ENCODE data around the gene SSRP1.
"Not testable (repeated sequence)": the region's sequence is repeated elsewhere in the genome, so short reads cannot be mapped to it uniquely, and the experiment has no call there.

The SSRP1 gene

DNA sequence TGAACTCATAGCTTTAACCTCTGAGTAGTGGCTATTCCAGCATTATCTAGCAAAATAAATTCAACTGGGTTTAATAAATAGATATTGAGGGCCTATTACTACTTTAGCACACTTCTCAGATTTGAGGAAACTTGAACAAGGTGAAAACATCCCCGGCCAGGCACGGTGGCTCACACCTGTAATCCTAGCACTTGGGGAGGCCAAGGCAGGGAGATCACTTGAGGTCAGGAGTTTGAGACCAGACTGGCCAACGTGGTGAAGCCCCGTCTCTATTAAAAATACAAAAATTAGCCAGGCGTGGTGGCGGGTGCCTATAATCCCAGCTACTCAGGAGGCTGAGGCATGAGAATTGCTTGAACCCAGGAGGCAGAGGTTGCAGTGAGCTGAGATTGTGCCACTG, 1.2 kb upstream of the SSRP1 start:
- not testable (repeated sequence) for DNase-seq (ENCODE audit: low read depth in 3 of 3)

DNA sequence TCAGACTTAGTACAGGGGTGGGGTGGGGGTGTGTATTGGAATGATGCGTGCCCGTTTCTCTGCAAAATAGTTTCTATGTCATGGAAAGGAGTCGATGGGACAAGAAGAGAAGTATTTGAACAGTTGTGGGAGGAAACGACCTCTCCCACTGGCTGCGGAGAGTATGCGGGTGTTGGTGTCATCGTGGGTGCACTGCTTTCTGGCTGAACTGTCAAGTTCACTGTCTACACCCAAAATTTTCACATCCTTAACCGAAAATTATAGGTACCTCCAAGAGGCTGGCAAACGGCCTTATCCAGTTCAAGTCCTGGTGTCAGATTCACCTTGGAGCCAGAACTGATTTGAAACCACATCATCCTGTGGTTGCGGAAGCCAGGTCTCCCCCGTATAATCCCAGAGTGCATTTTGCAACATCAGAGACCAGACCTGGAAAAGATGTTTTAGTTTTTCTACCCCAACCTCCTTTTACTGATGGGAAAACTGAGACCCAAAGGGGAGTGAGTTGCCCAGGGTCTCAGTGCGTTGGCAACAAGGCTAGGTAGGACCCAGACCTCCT, 497 bp upstream of the SSRP1 start:
- no peak for DNase-seq (ENCODE audit: low read depth in 3 of 3)

DNA sequence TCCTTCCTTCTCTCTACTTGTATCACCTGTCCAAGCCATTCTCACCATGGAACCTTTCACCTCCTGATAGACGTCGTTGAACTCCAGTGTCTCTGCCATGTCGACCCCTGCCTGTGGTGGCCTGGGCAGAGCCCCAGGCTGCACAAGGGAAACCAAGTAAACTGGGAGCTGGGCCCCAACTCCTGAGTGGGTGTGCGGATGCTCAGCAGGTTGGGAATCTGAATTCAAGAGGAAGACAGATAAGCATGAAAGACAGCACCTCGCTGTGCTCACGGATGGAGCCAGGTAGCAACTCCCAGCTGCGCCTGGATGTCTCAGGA, 709 bp downstream of the SSRP1 start:
- DNase-seq (ENCODE audit: low read depth in 3 of 3): no peak

DNA sequence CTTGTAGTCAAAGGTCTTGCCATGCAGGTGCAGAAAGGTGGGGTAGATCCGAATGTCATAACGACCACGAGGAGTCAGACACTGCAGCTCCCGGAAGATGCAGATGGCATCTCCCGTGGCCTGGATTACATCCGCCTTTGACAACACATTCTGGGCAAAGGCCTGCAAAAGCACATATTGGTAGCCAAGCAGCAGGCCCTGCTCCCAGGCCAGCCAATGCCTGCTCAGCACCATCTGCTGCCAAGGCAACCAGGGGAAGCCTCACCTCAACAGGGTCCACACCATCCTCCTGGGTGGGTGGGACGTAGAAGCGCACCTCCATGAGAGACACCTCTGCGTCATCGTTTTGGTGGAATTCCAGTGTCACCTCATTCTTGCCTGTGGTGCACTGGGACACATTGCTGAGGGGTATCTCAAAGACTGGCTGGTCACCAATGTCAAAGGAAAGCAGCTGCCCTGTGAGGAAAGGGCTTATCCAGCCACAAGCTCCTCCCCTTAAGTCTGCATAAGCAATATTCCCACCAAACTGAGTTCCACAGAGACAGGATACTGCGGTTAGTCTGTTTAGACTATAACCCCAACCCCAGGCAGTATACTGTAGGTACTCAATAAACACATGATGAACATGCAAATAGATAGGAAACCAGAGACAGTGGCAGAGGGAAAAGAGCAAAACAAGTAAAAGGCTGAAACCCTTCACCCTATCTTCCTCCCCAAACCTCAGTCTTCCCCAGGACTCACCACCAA, 2.8 kb downstream of the SSRP1 start:
- DNase-seq (ENCODE audit: low read depth in 3 of 3): no peak

DNA sequence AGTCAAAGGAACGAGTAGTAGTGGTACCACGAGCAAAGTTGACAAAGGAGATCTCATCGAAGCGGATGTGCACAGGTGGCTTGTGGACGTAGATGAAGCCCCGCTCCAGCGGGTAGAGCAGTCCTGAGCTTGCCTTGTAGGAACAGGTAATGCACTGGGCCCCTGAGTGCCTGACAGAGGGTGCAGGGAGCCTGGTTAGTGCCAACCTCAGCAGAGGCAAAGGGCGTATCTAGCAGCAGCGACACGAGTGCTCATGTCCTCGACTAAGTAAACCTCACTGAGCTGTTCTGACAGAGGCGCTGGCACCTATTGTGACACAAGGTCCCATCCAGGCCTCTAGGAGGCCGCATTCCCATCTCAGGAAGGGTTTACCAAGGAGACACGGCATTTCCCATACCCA, 4.0 kb downstream of the SSRP1 start:
- no peak for DNase-seq (ENCODE audit: low read depth in 3 of 3)

DNA sequence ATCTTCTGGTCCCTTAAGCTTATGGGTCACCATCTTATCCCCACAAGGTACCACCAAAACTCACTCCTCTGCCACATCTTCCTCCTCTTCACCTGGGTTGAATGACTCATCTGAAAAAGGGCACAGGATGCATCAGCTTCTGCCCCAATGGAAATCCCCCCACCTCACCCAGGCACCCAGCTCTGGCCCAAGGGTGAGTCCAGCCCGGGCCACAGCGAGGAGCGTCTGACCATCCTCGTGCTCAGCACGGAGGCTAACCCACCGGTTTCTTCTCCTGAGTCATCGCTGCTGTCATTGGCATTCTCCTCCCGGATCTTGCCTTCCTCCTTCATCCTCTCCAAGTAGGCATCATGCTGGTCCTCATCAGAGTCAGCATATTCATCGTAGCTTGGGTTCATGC, 5.7 kb downstream of the SSRP1 start:
- DNase-seq (ENCODE audit: low read depth in 3 of 3): no peak

DNA sequence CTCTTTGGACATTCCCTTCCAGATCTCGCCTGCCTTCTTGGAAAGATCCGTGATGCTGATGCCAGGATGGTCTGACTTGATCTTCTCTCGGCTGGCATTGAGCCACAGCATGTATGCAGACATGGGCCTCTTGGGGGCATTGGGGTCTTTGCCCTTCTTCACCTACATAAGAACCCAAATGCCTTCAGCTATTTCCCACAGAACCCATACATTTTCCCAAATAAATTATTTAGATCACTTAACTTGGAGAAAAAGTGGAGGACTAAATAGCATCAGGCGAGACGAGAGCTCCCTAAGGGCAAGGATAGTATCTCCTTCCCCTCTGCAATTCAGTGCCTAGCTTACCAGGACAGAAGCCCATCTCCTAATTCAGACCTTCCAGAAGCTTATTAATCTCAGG, 8.0 kb downstream of the SSRP1 start:
- DNase-seq (ENCODE audit: low read depth in 3 of 3): no peak

DNA sequence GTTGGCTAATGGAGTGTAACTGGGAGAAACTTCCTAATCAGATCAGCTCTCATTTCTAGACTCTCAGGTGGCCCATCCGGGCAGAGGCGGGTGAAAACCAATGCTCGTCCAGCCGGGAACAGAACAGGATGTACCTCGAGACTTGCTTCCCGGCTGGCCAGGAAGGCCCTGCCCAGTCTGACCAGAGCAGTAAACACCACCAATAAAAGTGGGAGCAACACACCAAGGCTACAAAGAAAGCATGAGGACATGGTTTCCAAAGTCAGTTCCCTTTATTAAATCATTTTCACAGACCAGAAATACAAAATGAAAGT, 10.0 kb downstream of the SSRP1 start:
- no peak for DNase-seq (ENCODE audit: low read depth in 3 of 3)

DNA sequence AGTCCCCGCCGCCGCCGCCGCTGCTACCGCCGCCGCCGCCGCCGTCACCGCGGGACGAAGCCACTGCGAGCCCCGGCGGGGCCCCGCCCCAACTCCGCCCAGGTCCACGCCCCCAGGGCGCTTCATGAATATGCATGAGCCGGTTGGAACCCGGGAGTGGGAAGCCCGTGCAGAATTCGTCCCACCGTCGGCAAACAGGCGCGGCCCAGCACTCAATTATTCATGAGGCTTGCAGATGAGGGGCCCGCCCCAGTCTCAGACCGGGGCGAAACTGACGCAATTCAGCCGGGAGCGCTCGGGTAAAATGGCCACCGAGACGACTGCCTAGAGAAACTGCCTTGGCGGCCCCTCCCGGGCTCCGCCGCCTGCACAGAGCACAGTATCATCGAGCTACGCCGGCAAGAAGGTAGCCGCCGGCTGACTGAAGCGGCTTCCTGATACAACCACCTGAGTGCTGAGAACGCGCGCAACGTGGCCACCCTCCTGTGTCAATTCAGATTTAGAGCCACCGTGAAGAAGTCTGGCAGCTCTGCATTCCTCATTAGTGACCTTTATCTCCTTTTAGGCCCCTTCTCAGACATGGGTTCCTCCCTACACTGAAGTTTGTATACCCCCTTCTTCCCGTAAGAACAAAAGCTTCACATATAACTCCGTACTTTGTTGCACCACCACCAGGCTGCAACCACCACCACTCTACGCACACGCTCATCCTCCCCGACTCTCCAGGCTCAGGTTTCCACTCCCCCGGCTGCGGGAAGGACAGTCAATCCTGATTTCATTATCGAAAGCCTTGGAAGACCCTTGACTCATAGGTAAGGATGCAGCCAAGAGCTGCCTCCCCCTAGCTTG, 10.6 kb downstream of the SSRP1 start, which contains the start of gene TNKS1BP1:
Gene TNKS1BP1 (minus strand): TSS at position 67 of the 849 bp plus-strand sequence. CDS start 3,067 bp downstream, outside the sequence.
- peak; percentile 83 to 87 (median 84) for DNase-seq (ENCODE audit: low read depth in 3 of 3)

DNA sequence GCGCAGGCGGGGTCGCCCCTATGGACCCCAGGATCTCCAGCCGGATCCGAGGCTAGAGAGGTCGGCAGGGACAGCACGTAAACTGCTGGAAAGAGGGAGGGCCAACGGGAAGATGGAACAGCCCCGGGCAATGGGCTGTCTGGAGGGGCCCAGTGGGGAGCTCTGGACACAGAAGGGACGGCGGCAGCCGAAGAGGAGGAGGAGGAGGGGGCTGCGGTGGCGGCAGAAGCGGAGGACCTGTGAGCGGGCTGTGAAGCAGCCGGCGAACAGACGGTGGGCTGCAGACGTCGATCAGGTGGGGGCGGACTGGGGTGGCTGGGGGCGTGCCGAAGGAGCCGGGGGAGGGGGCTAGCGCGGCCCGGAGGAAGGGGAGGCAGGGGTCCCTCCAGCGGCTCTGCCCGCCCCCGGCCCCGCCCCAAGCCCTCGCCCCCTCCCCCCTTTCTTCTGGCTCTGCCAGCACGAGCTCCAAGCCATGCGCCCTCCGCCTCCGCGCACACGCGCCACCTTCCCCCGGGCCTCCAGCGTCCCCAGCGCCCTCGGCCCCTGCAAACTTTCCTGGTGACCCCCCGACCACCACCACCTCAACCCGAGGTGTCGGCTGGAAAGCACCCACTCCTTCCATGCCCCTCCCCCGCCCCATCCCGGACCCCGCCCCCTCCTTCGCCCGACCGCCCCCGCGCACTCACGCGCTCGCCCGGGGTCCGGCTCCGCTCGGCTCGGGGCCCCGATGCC, 11.4 kb downstream of the SSRP1 start:
- peak in 1 of 3 donors; percentile 30 for DNase-seq (ENCODE audit: low read depth in 3 of 3)

DNA sequence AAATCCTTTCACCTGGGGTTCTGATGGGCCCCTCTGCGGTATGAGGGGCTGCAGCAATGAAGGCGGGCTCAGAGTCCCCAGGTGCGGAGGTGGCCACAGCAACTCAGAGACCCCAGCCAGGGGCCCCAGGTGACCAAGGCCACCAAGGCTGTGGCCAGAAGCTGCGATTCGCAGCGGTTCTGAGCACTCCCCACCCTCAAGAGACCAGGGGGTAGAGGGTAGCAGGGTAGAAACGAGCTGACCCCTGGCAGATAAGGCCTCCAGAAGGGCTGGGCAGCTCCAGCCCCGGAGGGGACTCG, 11.9 kb downstream of the SSRP1 start:
- DNase-seq (ENCODE audit: low read depth in 3 of 3): no peak

DNA sequence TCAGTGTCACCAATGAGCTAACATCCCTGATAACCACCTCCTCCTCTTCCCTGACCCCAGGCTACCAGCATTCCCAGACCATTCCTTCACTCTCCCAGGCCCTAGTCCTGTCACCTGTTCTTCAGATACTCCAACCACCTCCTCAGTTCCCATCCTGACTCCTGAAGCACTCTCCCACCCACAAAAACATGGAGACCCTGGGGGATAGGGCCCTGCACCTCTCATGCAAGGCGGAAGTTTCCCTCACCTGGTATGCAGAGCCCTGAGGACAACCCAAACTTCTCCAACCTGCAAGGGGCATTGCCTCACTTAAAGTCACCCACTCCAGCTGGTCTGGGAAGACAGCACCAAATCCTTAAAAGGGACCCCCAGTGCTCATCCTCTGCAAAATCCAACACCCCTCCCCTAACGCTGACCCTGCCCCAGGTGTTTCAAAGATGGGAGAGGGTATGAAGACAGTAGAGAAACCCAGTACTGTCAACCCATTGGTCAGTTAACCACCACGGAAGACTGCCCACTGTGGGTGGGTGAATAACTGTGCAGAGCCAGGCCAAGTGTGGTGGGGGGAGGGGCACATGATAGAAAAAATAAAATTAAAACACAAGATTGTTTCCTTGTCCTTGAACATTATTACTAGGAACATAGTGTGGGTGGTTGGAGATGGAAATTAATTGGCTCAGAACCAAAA, 12.4 kb downstream of the SSRP1 start:
- DNase-seq (ENCODE audit: low read depth in 3 of 3): no peak

DNA sequence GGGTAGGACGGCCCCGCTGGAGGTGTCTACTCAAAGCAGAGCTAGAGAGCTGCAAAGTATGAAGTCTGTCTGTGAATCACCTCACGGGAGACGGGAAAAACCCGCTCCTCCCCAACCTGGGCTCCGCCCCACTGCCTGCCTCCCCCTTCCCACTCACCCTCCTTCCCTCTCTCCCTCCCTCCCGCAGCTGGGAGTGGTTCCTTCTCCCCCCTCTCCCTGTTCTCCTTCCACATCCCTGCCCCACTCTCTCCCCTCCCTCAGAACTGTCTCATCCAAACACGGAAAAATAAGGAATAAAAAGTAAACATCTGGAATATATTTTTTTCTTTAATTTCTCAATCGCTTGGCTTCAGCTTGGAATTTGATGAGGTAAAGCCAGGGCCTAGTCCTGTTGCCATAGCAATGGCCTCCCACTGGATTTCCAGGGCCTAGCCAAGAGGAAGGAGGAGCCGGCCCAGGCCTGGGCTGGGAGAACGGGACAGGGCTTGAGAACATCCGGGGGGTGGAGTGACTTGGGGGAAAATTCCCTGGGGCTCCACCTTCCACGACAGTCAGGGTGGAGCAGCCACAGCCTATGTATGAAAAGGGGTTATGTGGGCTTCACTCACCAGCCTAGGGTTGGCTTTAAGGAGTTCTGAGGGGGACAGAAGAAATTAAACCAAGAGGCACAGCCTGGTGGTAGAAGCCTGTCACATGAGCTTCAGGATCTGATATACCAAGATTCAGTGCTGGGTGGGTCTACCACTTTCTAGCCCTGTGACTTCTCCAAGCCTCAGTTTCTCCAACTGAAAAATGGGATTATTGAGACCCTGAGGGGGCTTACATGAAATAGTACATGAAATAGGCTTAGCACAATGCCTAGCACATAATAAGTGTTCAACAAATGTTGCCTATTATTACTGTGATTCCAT, 13.2 kb downstream of the SSRP1 start:
- no peak for DNase-seq (ENCODE audit: low read depth in 3 of 3)

DNA sequence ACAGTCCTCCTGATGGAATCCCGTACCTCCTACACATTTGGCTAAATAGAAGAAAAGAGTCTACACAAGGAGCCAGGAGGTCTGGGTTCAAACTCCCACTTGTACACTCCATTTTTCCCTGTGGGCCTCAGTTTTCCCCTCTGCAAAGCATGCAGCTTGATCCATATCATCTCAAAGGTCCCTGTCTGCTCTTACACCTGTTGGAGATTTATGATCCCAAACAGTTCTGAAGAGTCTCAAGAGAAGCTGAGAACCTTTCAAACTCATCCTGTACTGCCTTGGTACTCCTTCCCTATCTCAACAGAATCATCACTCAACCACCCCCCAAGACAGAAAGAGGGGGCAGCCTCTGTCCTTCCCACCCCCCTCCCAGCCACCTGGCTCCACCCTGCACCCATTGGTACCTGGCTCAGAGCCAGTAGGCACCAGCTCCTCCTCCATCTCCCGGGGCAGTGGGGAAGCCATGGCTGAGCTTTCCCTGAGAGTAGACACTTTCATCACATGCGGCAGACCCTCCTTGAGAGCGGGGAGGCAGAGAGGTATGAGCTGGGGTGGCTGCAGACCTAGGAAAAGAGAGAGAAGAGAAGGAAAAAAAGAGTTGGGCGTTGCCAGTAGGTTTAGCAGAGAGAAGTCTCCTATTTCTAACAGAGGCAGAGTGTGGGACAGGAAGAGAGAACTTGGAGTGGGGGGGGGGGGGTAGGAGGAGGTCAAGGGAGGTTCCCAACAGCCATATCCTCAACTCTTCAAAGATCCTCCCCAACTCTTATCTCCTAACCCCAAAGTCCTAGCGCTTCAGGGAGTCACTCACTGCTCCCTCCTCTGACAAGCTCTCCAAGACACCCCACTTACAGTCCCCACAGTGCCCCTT, 14.1 kb downstream of the SSRP1 start:
- no peak for DNase-seq (ENCODE audit: low read depth in 3 of 3)

DNA sequence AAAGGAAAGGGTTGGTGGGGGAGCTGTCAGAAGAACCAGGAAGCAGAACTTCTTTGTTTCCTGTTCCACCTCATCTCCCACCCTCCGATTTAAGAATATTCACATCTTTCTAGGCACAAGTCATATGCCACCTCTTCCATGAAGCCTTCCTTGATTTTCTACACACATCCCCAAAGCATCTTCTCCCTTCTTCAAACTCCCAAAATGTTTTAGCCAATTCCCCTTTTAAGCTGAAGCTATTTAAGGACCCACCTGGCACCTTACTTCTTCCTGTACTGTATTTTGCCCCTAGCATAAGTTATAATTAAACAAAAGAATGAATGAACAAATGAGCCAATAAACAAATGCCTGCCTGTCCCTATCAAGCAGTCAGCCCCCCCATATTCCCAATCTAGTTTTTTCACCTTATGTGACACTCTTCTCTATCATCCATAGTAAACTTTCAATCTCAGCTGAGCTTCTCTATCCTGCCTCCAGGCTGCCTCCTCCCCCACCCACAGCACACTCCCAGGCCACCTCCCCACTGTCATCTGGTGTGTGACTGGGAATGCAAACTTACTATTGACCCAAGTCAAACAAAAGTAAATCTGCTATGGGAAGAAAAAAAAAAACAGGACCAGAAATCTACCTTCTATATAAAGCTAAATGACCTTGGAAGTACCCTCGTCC, 14.8 kb downstream of the SSRP1 start:
- DNase-seq (ENCODE audit: low read depth in 3 of 3): no peak

DNA sequence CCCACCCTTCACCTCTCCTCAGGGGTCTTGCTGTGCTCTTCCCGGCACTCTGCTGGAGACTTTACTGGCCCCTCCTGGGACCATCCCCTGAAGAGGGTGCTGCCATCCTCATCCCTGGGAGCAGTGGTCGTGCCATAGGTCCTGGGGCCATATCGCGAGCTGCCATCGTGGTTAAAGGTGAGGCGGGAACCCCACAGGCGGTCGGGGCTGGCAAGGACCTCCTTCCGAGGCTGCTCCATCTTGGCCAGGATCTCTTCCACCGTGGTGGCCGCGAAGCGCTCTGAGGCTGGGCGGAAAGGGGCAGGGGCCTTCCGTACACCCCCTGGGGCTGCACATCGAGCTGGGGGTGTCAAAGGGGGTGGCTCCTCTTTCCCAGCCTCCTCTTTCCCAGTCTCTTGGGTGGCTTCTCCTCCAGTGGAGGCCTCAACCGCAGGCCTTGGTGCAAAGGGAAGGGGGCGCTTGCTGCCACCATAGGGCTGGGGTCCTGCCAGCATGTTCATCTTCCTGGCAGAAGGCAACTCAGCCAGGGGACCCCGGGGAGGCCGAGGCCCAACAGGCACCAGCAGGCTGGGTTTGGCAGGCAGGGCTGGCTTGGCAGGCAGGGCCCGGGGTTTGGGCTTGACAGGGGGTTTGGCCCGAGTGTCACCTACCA, 15.5 kb downstream of the SSRP1 start:
- DNase-seq (ENCODE audit: low read depth in 3 of 3): no peak

DNA sequence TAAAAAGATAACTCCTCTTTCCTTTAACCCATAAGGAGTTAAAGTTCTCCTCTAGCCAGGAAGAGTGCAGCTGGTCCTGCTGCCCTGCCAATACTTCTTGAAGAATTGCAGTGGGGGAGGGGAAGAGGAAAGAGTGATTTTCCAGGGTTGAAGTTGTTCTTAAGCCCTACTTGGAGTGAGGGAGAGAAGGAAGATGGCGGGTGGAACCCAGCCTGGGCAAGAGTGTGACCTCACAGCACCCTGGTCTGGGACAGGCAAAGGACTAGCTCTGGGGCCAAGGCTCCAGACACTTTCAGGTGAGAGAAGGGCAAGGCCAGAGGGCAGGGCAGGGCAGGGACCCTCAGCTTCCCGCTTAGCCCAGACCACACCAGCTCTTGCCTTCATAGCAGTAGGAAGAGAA, 17.5 kb downstream of the SSRP1 start:
- DNase-seq (ENCODE audit: low read depth in 3 of 3): no peak

DNA sequence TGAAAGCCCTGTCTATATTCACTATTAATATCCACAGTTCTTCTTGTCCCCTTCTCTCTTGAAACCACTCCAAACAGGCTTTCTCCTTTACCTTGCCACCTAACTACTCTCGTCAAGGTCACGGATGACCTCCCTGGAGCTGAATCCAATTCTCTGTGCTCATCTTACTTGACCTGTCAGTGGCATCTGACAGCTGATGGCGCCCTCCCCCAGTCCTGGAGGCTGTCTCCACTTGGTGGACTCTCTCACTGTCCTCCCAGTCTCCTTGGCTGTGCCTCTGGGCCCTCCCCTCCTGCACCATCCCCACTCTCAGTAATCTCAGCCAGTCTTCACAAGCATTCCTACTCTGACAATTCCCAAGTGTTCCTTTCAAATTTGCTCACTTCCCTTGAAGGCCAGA, 19.7 kb downstream of the SSRP1 start:
- DNase-seq (ENCODE audit: low read depth in 3 of 3): no peak

DNA sequence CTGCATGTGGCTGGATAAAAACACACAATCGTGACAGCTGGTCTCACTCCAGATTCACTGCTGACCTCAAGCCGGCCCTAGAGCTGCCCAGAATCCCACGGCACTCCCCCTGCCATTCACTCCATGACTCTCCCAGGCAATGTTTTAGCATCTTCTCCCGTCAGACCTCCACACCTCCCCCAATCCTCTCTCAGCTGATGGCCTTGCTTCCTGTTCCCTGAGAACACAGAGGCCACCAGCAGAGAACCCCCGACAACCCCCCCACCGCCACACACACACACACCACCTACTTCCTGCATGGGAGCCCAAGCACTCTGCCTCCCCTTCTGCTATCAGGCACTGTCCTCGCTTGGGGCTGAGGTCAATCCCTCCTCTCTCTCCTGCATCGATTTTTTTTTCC, 20.2 kb downstream of the SSRP1 start:
- no peak for DNase-seq (ENCODE audit: low read depth in 3 of 3)
